KG1 (cell line): ENCODE data around the gene TSPOAP1.
A peak's percentile ranks its signal among the peaks of the same experiment; 100 is the strongest.

Source experiments
- DNase-seq: peaks from one replicate; lab custom pipeline; 2025; lab: John Stamatoyannopoulos, UW

Gene TSPOAP1

GRCh38 chr17:58316260-58316960 lies 12.2 kb downstream of the TSPOAP1 start:
- no peak for DNase-seq

DNA sequence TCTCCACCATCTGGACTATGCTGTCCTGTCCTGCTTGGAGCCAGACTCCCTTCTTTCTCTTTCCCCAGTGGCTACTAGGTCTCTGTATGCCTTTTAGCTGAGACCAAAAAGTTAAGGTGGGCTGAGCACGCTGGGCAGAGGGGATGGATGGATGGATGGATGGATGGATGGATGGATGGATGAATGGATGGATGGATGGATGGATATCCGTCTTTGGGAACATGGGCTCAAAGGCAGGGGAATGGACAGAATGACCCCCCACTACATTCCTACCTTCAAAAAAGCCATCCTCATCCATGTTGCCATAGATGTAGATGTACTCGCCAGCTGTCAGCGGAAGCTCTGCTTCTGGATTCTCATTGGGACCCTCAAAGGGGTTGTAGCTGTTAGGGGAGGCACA lies 12.8 kb downstream of the TSPOAP1 start:
- DNase-seq: no peak

- no peak for DNase-seq
Observed at GRCh38 chr17:58315281-58315711, 13.3 kb downstream of the TSPOAP1 start.

- DNase-seq: no peak
Observed at GRCh38 chr17:58314706-58315015, 13.9 kb downstream of the TSPOAP1 start.

DNA sequence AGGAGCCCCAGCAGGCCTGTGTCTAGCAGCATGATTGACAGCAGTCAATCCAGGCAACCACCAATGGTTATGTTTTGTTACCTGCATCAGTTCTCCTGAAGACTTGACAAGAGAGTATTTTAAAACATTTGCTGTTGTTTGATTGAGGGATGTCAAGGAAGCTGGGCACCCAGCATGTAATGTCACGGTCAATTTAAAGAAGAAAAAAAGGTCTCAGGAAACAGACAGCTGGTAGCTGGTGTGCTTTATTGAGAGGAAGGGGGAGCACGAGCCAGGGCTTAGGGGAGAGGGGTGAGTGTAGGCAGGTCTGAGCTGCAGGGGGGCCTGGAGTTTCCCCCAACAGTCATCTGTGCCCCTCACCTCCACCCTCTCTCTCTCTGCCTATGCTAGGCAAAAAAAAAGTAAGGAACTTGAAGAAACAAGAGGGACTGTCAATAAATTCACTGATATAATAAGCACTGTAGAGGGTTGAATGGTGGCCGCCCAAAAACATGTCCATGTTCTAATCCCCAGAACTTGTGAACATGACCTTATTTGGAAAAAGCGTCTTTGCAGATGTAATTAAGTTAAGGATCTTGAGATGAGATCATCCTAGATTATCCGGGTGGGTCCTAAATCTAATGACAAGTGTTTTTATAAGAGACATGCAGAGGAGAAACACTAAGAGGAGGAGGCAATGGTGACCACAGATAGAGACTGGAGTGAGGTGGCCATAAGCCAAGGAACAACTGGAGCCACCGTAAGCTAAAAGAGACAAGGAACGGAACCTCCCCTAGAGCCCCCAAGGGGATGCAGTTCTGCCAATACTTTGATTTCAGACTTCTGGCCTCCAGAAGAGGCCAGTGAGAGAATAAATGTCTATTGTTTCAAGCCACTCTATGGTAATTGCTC lies 14.5 kb downstream of the TSPOAP1 start:
- no peak for DNase-seq

- no peak for DNase-seq
Observed at GRCh38 chr17:58312829-58313228, 15.8 kb downstream of the TSPOAP1 start.

GRCh38 chr17:58312021-58312630 lies 16.5 kb downstream of the TSPOAP1 start:
- DNase-seq: no peak

DNA sequence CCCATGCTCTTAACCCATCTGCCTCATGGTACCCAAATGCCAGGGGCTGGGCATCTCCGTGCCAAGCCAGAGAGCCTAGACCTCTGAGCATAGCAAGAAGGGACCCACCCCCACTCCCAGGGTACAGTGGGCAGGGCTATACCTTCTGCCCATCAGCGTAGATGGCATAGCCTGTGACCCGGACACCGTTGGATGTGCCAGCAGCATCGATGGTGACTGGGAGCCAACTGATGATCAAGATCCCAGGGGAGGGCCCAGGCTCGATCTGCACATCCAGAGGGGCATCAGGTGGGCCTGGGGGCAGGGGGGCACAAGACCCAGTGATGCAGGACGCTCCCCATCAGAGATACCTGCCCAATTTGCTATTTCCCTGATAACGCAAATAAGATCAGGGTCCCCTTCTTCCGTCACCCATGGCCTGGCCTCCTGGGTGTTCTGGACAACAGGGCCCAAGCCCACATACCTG lies 17.1 kb downstream of the TSPOAP1 start:
- no peak for DNase-seq

- no peak for DNase-seq
Observed at GRCh38 chr17:58310511-58311428, 17.8 kb downstream of the TSPOAP1 start.

DNA sequence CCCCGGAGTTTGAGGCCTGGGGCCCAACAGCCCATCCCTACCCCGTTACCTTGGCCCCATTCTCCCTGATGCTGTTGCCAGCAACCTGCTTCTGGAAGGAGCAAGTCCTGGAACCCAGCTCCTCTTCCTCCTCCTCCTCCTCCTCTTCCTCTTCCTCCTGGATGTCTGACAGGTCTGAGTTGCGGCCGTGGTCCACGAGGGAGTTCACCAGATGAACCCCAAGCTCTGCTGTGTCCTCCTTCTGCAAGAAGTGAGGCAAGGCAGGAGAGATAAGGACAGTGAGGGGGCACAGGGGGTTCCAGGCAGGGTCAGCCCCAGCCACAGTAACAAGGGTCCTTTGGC lies 18.7 kb downstream of the TSPOAP1 start:
- no peak for DNase-seq

DNA sequence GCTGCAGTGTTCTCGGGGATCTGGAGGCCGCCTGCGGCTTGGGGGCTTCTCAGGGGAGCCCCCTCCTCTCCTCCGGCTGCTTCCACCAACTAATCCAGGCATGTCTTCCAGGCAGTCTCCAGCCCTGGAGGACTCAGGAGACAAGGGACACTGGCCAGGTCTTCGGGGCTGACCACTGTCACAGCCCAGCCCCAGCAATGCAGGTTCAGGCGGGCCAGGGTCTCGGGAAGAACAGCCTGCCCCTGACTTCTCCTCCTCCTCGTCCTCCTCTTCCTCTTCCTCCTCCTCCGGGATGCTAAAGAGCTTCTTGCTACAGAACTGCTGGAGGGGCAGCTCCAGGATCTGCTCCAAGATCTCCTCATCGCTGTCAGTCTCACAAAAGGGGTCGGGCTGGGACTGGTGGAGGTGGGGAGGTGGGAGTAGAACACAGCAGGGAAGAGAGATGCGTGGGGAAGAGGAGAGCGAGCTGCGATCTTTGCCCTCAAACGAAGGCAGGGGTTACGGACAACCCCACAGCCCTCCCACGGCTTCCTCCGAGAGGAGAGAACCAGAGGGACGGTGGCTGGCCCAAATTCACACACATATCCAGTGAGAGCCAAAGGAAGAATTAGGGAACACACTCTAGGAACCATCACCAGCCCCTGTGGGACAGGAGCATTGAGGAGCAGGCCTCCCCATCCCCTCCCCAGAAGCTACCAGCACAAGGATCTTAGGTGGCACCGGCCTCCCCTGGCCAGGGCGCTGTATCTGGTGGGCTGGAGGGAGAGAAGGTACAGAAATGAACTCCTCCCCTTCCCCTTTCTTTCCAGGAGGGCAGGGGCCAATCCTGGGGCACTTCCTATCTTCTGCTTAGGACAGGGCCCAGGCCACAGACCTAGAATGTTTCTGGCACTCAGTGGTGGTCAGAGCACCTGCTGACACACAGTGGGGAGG lies 19.3 kb downstream of the TSPOAP1 start:
- DNase-seq: no peak

DNA sequence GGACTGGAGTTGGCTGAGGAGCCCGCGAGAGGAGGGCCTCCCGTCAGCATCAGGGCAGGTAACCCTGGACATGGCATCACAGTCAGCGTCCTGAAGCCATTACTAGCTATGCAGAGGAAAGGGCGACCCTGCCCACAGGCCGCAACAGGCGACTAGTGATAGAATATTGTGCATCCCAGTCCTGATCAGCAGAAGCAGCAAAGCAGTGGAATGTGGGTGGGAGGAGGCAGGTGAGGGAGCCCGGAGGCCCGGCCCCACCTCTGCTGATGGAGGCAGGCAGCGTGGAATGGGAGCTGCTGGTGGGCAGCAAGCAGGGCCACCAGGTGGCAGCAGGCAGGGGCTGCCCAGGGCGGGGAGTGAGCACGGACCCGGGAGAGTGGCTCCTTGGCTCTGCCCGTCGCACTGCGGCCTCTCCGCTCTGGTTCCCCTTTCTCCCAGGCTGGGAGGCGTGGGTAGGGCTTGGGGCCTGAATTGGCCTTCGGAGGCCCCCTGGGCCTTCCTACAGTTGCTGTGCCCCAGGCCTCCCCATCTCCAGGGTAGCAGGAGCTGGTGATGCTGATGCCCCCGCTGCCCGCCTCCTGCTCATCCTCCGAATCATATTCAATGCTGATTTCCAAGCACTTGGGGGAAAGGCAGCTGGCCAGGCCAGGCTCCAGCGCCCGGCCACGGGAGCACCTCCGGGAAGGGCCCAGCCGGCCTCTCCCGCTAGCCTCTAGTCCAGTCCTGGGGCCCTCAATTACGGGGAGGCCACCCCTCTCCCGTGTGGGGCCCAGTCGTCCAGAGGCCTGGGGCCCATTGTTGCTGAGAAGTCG lies 20.2 kb downstream of the TSPOAP1 start:
- no peak for DNase-seq

DNA sequence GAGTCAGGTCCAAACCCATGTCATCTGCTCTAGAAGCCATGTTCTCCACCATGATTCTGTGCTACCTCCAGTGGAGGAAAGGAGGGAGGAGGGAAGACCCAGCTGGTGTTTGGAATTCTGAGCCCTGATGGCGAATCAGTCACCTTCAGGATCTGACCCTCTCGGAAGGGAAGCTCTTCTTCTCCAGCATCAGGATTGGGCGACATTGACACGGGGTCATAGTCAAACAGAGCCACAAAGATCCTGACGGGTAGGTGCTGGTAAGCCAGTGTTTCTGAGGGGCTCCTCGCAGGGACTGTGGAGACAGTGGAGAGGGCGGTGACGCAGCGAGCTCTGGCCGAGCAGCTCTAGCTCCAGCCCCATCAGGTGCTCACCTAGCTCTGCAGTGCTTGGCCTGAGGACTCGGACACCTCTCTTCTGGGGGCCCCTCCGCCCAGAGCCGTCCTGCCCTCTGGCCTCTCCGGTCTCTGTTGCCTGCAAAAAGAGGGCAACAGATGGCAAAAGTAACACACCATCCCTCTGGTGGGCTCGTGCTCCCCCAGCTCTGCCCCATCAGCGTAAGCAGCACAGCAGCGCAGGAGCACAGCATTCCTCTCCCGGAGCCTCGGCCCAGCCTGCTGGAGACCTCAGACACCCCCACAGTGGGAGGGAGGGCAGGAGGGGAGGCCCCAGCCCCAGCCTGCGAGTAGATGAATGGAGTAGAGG lies 21.0 kb downstream of the TSPOAP1 start:
- DNase-seq: no peak

GRCh38 chr17:58306131-58306951 lies 22.3 kb downstream of the TSPOAP1 start:
- DNase-seq: no peak

GRCh38 chr17:58305626-58306025 lies 23.0 kb downstream of the TSPOAP1 start:
- DNase-seq: no peak

DNA sequence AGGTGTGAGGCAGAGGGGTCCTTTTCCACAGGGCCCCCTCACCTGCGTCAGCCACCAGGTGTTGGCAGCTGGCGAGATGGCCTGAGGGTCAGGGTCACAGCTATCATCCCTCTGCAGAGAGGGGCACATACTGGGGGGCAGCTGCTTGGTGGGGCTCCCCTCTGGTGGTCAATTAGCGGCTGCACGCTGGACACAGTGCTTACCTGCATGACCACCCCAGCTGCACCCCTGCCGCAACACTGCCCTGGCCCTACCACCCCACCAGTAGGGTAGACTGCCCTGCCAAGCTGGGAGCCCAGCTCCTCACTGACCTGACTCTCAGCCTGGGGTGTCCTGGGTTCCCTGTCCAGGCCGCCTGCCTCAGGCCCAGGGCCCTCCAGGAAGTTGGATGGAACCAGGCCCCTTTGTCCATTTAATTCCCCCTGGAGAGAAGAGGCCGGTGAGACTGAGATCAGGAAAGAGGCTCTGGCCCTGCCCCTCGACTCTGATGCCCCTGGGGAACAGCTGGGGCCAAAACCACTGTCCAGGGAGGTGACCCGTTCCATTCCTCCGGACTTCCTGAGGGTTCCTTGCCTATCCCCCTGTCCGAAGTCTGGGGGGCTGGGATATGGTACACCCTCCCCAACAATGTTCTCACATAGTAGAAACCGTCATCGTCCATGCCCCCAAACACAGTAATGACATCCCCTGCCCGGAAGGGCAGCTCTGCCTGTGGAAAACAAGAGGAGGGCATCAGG lies 23.7 kb downstream of the TSPOAP1 start:
- no peak for DNase-seq

DNA sequence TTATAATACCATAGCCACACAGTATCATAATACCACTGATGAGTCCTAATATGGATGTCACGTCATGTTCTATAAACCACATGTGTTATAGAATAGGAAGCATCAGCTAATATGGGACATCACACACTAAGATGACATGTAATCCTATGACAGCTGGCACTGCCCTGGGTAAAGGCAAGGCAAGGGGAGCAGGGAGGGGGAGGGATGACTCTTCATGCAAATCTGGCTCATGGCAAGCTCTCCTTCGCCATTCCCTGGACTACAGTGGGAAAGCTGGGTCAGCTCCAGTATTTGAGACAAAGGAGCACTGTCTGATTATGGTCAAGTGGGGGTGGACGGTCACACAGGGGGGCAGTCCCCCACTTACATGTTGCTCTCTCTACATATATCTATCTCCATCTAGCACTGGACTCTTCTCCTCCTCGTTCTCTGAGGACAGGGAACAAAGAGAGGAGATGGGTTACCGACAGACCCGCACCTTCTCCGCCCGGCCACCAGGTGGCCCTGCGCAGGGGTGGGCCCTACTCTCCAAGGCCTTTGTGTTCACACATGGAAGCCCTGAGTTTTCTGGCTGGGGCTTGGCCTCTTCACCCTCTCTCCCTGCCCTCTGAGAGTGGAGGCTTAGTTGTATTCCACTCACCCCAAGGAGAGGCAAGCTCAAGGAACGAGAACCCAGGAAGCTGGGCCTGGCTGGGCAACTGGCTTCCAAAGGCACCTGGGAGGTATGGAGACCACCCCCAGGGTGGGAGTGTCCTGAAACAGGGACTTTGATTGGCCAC lies 24.4 kb downstream of the TSPOAP1 start:
- peak; percentile 45 for DNase-seq
